Karpas-422 (cell line): ENCODE results near the gene AAMP. TPM values are rescaled to one million over a fixed set of nuclear protein-coding genes. Genes with fewer than 3 reads are reported as not detected.

ENCODE experiments used
- DNase-seq: peaks from one replicate; pipeline ENCODE4 v3.0.0-alpha.2; 2015
- H2AFZ ChIP-seq: fragments of 200-600 bp; sonication (generic); 2 replicates; pipeline ENCODE4 v1.6.1; 2014; ENCODE audit warnings: antibody characterized with exemption, low read length, mixed read lengths
- H3K27ac ChIP-seq: fragments of 200-600 bp; sonication (generic); 2 replicates; pipeline ENCODE4 v1.5.1; 2014; ENCODE audit warnings: mild to moderate bottlenecking, low read length, moderate library complexity
- H3K27me3 ChIP-seq: fragments of 200-600 bp; sonication (generic); 2 replicates; pipeline ENCODE4 v1.6.1; 2014; ENCODE audit warnings: low read length, mixed read lengths
- H3K36me3 ChIP-seq: fragments of 200-600 bp; sonication (generic); 2 replicates; pipeline ENCODE4 v1.6.1; 2014; ENCODE audit warnings: low read length, mixed read lengths; ENCODE audit not compliant: insufficient read depth
- H3K4me1 ChIP-seq: fragments of 200-600 bp; sonication (generic); 2 replicates; pipeline ENCODE4 v1.6.1; 2014; ENCODE audit warnings: mild to moderate bottlenecking, low read length, mixed read lengths
- H3K4me2 ChIP-seq: fragments of 200-600 bp; sonication (generic); 2 replicates; pipeline ENCODE4 v1.6.1; 2014; ENCODE audit warnings: low read length, low read depth, mild to moderate bottlenecking; ENCODE audit not compliant: poor library complexity, severe bottlenecking
- H3K4me3 ChIP-seq: fragments of 200-600 bp; sonication (generic); 2 replicates; pipeline ENCODE4 v1.5.1; 2014; ENCODE audit warnings: mild to moderate bottlenecking, antibody characterized with exemption, low read length, mixed read lengths
- H3K79me2 ChIP-seq: fragments of 200-600 bp; sonication (generic); 2 replicates; pipeline ENCODE4 v1.6.1; 2014; ENCODE audit warnings: mild to moderate bottlenecking, low read length, mixed read lengths
- H3K9ac ChIP-seq: fragments of 200-600 bp; sonication (generic); 2 replicates; pipeline ENCODE4 v1.6.0; 2014; ENCODE audit warnings: low read length
- H3K9me2 ChIP-seq: fragments of 200-600 bp; sonication (generic), shearing (Covaris generic); replicated peaks from 2 replicates; pipeline ENCODE4 v1.6.0; 2014; ENCODE audit warnings: mild to moderate bottlenecking, low read length, moderate library complexity; ENCODE audit not compliant: insufficient read depth
- H3K9me3 ChIP-seq: fragments of 300-700, 200-600 bp; sonication (generic); 2 replicates; pipeline ENCODE4 v1.6.1; 2014; ENCODE audit warnings: low read length, mixed read lengths
- H4K20me1 ChIP-seq: fragments of 200-600 bp; sonication (generic); 2 replicates; pipeline ENCODE4 v1.6.1; 2014; ENCODE audit warnings: mild to moderate bottlenecking, antibody characterized with exemption, low read length, low read depth; ENCODE audit not compliant: insufficient read depth
- total RNA-seq: library from RNA; depleted of rRNA; stranded (reverse); fragments of >200 nt; shearing (Covaris generic); gene quantifications from 2 replicates; pipeline ENCODE4 v1.2.3, GENCODE V29; 2014; ENCODE audit warnings: low replicate concordance

The AAMP gene
- total RNA-seq, 1 experiment from 2014 or later: 77.6 TPM

- H3K9me3 ChIP-seq: no peaks in the 10 kb centered on the region
- H2AFZ ChIP-seq: no peak overlapping the region
- H4K20me1 ChIP-seq: peaks cover 8% of the 10 kb centered on the region; the same call in 1 of the 2 replicates
- no peak overlapping the region for H3K9ac ChIP-seq
- no peaks in the 10 kb centered on the region for H3K27me3 ChIP-seq
- no peaks in the 10 kb centered on the region for H3K9me2 ChIP-seq
- H3K4me2 ChIP-seq: no peak overlapping the region
- H3K27ac ChIP-seq: no peak overlapping the region
- peaks cover 18% of the 10 kb centered on the region for H3K79me2 ChIP-seq
- peaks cover 16% of the 10 kb centered on the region for H3K4me1 ChIP-seq
- H3K4me3 ChIP-seq: no peak overlapping the region
- DNase-seq: no peak
- H3K36me3 ChIP-seq: peaks cover 6% of the 10 kb centered on the region; the same call in 1 of the 2 replicates
These were observed 2.7 kb downstream of the AAMP start for GRCh38 chr2:218267259-218267658.

GRCh38 chr2:218266316-218266979 is 3.5 kb downstream of the AAMP start:
- no peak overlapping the region for H2AFZ ChIP-seq
- H3K9ac ChIP-seq: no peak overlapping the region
- H3K9me2 ChIP-seq: no peaks in the 10 kb centered on the region
- H3K4me2 ChIP-seq: no peak overlapping the region
- no peaks in the 10 kb centered on the region for H3K27me3 ChIP-seq
- peaks cover 18% of the 10 kb centered on the region for H3K79me2 ChIP-seq
- peaks cover 16% of the 10 kb centered on the region for H3K4me1 ChIP-seq
- DNase-seq: no peak
- H3K9me3 ChIP-seq: no peaks in the 10 kb centered on the region
- peaks cover 4% of the 10 kb centered on the region; the same call in 1 of the 2 replicates for H4K20me1 ChIP-seq
- no peak overlapping the region for H3K27ac ChIP-seq
- H3K4me3 ChIP-seq: no peak overlapping the region
- peaks cover 6% of the 10 kb centered on the region; the same call in 1 of the 2 replicates for H3K36me3 ChIP-seq

GRCh38 chr2:218265626-218266025 is 4.3 kb downstream of the AAMP start:
- Histone ChIP-seq H2AFZ (no peak overlapping the region), H4K20me1 (peaks cover 4% of the 10 kb centered on the region; the same call in 1 of the 2 replicates), H3K4me1 (peaks cover 20% of the 10 kb centered on the region), H3K79me2 (peaks cover 11% of the 10 kb centered on the region), H3K4me2 (no peak overlapping the region), H3K9me3 (no peaks in the 10 kb centered on the region), H3K36me3 (peaks cover 6% of the 10 kb centered on the region; the same call in 1 of the 2 replicates), H3K27ac (no peak overlapping the region), H3K27me3 (no peaks in the 10 kb centered on the region), H3K9ac (no peak overlapping the region), H3K9me2 (no peaks in the 10 kb centered on the region), H3K4me3 (no peak overlapping the region)
- no peak for DNase-seq

GRCh38 chr2:218264773-218265561 is 5.0 kb downstream of the AAMP start:
- Histone ChIP-seq H3K9me2 (no peaks in the 10 kb centered on the region), H3K4me1 (peaks cover 20% of the 10 kb centered on the region), H3K27ac (no peak overlapping the region), H3K4me2 (no peak overlapping the region), H2AFZ (no peak overlapping the region), H4K20me1 (peaks cover 4% of the 10 kb centered on the region; the same call in 1 of the 2 replicates), H3K36me3 (peaks cover 6% of the 10 kb centered on the region; the same call in 1 of the 2 replicates), H3K4me3 (no peak overlapping the region), H3K79me2 (peaks cover 11% of the 10 kb centered on the region), H3K9ac (no peak overlapping the region), H3K27me3 (no peaks in the 10 kb centered on the region), H3K9me3 (no peaks in the 10 kb centered on the region)
- DNase-seq: no peak

- H3K36me3 ChIP-seq: peaks cover 6% of the 10 kb centered on the region; the same call in 1 of the 2 replicates
- no peaks in the 10 kb centered on the region for H3K27me3 ChIP-seq
- no peaks in the 10 kb centered on the region for H3K9me2 ChIP-seq
- H3K27ac ChIP-seq: no peak overlapping the region
- H3K4me3 ChIP-seq: no peak overlapping the region
- no peak overlapping the region for H3K9ac ChIP-seq
- peaks cover 2% of the 10 kb centered on the region for H3K79me2 ChIP-seq
- no peaks in the 10 kb centered on the region for H3K9me3 ChIP-seq
- H4K20me1 ChIP-seq: peaks cover under 1% of the 10 kb centered on the region; the same call in 1 of the 2 replicates
- H3K4me1 ChIP-seq: peaks cover 17% of the 10 kb centered on the region
- no peak for DNase-seq
- H2AFZ ChIP-seq: no peak overlapping the region
- no peak overlapping the region for H3K4me2 ChIP-seq
These were observed 5.9 kb downstream of the AAMP start for GRCh38 chr2:218263817-218264641.

- Histone ChIP-seq H3K27me3 (no peaks in the 10 kb centered on the region), H3K9ac (no peak overlapping the region), H3K36me3 (peaks cover 6% of the 10 kb centered on the region; the same call in 1 of the 2 replicates), H3K4me3 (no peak overlapping the region), H3K79me2 (no peaks in the 10 kb centered on the region), H4K20me1 (no peaks in the 10 kb centered on the region), H3K4me2 (no peak overlapping the region), H3K27ac (no peak overlapping the region), H3K9me2 (no peaks in the 10 kb centered on the region), H3K4me1 (peaks cover 16% of the 10 kb centered on the region), H2AFZ (no peak overlapping the region), H3K9me3 (no peaks in the 10 kb centered on the region)
- DNase-seq: no peak
These were observed 7.0 kb downstream of the AAMP start for GRCh38 chr2:218262631-218263586.

- H3K9me2 ChIP-seq: no peaks in the 10 kb centered on the region
- H2AFZ ChIP-seq: no peak overlapping the region
- H3K4me3 ChIP-seq: no peak overlapping the region
- no peaks in the 10 kb centered on the region for H3K9me3 ChIP-seq
- no peaks in the 10 kb centered on the region for H3K79me2 ChIP-seq
- no peaks in the 10 kb centered on the region for H3K27me3 ChIP-seq
- peaks cover 6% of the 10 kb centered on the region; the same call in 1 of the 2 replicates for H3K36me3 ChIP-seq
- H3K27ac ChIP-seq: no peak overlapping the region
- peaks cover 23% of the 10 kb centered on the region for H3K4me1 ChIP-seq
- no peak overlapping the region for H3K9ac ChIP-seq
- DNase-seq: no peak
- H4K20me1 ChIP-seq: no peaks in the 10 kb centered on the region
- no peak overlapping the region for H3K4me2 ChIP-seq
These were observed 7.7 kb downstream of the AAMP start for GRCh38 chr2:218262237-218262600.
